T-helper 2 cell treated with Interferon-gamma antibody and Interleukin-4, amounts not matched to agents 100 ng/mL and 5 ng/mL, for 36 hours (primary cell): ENCODE data around the gene RRM1. TPM values are rescaled to one million over a fixed set of nuclear protein-coding genes. Genes with fewer than 3 reads are reported as not detected.
"Not testable (repeated sequence)": the region's sequence is repeated elsewhere in the genome, so short reads cannot be mapped to it uniquely, and the experiment has no call there.

Source experiments
- intact Hi-C: fragments of 100-400 bp; cut with micrococcal nuclease; formaldehyde crosslinking; loops from one replicate; pipeline ENCODE4 v1.15.1; 2023
- total RNA-seq: library from RNA; stranded (reverse); gene quantifications from 2 replicates; pipeline ENCODE4 v1.2.3, GENCODE V29; 2022

Gene RRM1
- total RNA-seq, 1 donor from 2014 or later: 190 TPM

DNA sequence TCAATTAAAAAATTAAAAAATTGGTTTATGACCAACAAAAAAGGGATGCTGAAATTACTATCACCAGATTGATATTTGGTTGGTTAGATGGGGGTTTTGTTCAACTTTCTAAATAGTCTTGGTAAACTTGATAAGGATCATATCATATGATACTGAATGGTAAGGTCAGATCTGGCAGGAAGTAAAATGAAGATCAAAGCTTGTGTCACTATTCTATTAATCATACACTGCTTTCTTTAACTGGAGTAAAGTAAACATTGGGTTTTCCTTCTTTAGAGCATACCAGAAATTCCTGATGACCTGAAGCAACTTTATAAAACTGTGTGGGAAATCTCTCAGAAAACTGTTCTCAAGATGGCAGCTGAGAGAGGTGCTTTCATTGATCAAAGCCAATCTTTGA, 40.2 kb downstream of the RRM1 start:
- intact Hi-C loops: no loop called here

DNA sequence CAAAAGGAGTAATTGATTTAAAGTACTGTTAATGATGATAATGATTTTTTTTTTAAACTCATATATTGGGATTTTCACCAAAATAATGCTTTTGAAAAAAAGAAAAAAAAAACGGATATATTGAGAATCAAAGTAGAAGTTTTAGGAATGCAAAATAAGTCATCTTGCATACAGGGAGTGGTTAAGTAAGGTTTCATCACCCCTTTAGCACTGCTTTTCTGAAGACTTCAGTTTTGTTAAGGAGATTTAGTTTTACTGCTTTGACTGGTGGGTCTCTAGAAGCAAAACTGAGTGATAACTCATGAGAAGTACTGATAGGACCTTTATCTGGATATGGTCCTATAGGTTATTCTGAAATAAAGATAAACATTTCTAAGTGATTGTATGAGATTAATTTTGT, 43.9 kb downstream of the RRM1 start:
- intact Hi-C loops: no loop called here

DNA sequence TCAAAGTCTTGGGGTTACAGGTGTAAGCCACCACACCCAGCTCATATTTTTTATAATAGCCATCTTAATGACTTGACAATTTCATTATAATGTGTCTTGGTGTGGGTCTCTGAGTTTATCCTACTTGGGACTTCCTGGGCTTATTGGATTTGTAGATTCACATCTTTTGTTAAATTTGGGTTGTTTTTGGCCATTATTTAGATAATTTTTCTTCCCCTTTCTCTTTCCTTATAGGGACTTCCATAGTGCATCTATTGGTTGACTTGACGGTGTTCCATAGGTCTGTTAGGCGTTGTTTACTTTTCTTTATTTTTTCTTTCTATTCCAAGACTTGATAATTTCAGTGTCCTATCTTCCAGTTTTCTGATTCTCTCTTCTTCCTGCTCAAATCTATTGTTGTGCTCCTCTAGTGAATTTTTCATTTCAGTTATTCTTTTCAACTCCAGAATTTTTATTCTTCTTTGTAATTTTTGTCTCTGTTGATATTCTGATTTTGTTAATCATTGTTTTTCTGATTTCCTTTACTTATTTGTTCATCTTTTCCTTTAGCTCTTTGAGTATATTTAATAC, 45.6 kb downstream of the RRM1 start:
- intact Hi-C loops: no loop called here

DNA sequence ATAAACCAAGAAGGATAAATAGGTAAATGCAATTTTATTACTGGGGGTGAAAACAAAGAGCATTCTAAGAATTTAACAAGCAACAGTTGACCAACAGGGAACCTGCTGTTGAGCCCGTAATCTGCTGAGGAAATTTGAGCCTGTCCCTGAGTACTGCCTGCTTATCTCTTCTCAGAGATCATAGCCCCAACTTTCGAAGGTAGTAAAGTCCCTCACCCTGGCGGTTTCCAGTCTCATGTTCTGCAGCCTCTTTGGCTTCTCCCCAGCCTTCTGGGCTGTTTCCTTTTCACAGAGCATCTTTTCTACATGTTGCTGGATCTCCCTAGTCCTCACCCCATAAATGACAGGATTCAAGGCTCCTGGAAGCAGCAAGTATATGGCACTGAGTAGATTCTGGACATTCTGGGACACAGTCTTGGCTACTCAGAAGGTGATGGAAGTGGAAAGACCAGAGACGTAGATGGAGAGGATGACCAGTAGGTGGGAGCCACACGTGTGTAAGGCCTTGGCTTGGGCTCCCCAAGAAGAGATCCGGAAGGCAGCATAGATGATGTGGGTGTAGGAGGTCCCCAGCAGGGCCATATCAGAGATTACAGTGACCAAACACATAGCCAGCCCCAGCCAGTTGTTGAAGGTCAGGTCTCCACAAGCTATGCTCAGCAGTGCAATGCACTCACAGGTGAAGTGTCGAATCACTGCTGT, 51.6 kb downstream of the RRM1 start:
- intact Hi-C loops: no loop called here

DNA sequence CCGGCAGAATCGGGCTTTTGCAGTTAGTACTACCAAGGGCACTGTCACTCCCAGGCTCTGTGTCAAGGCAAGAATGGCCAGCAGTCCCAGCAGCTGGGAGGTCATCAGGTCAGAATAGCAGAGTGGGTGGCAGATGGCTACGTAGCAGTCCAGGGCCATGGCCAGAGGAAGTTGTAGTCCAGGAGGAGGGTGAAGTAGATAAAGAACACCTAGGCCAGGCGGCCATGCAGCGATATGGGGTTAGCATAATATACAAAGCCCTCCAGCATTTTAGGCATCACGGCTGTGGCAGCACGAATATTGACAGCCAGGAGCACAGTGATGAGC, 52.1 kb downstream of the RRM1 start:
- intact Hi-C loops: no loop called here

DNA sequence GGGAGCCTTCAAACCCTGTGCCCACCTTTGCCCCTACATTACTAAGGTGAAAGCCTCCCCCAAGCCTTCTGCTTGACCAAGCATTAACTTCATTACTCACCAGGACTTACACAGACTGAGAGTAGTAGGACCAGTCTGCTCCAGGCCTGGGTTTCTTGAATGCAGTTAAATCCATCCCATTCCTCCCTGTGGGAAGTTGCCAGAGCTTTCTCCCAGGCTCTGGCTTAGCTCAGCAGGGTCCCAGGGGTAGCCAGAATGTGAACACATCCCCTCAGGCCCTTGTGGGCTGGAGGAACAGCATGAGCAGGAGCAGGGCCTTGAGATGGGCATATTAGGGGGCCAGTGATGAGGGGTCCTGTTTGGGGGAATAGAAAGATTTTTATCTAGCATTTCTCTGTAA, 59.9 kb downstream of the RRM1 start:
- intact Hi-C loops: no loop called here

DNA sequence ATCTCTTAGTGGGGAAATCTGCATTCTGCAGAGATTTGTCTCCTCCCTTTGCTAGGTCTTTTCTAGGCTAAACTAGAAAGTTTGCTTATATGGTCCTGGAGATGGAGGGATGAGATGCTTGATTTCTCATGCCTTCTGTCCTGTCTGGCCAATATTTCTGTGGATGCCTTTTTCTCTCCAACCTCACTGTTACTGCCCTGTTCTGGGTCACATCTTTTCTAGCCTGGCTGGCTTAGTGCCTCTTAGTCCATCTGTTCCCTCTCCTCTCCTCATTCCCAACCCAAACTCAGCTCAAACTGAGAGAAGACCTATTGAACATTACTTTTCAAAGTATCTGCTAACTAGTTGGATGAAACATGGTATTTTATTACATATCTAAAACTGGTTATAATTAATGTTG, 62.0 kb downstream of the RRM1 start:
- intact Hi-C loops: no loop called here

DNA sequence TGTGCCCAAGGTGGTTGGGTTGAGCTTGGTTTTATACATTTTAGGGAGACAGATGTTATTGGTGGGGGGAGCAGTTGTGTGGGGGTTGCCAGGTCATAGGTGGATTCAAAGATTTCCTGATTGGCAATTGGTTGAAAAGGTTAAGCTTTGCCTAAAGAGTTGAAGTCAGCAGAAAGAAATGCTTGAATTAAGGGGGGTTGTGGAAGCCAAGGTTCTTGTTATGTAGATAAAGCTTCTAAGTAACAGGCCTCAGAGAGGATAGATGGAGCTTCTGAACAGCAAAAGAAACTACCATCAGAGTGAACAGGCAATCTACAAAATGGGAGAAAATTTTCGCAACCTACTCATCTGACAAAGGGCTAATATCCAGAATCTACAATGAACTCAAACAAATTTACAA, 64.2 kb downstream of the RRM1 start:
- intact Hi-C loops: not testable (repeated sequence)

DNA sequence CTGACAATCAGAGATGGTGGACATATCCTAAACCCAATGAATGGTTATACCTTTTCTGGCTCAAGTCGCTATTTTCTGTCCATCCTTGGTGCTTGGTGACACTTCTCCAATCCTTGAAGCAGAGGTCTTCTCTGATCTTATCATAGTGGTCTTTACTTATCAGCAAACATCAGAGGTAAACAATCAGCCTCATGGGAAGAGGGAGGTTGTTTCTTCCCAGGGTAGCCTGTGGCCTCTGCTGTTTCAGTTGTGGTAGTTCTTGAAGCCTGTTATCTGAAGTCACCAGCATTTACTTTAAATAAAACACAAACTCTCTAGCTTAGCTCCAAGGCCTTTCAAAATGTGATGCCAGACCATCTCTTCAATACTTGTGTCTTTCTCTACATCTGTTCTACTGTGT, 66.7 kb downstream of the RRM1 start:
- intact Hi-C loops: no loop called here

DNA sequence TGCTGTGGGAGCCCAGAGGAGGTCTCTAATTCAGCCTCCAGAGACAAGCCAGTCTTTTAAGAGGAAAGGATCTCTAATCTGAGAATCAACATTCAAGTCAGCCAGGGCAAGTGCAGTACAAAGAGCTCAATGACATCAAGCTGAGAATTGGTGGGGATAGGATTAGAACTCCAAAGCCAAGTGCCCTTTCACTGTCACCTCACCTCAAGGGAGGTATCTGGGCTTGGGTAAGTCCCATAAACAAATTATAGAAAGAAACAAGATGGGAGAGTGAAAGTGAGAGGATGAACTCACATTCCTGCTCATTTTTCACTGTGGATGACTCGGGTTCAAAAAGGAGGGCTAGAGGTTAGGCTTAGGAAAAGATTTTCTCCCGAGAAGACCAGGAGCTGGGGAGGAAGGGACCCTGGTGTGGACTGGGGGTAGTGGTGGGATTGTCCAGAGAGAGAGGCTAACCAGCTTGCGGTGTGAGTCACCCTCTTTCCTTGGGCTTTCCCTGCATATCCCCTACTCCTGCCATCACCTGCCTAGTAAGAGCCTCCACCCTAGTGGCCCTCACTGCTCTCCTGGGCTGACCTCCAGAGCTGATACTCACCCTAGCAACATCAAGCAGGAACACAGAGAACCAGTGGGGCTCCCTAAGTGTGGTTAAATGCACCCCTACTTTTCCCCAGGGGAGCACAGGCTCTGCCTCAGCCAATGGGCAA, 70.4 kb downstream of the RRM1 start:
- intact Hi-C loops: no loop called here

DNA sequence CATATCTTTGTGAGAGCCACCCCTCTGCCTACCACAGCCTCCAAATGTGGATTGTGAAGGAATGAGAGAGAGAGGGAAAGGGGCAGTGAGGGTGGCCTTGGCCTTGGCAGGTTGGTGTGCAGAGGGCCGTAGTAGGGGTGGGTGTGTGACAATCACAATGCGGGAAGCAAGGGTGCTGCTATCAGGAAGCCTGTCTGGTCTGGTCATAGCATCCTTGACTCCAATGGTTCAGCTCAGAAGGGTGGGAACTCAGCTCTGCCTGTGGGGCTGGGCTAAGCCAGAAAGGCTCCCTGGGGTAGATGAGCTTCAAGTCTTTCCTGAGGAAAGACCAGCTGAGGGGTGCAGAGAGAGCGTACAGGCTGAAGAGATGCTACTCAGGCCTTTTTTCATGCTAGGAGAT, 72.7 kb downstream of the RRM1 start:
- intact Hi-C loops: no loop called here

DNA sequence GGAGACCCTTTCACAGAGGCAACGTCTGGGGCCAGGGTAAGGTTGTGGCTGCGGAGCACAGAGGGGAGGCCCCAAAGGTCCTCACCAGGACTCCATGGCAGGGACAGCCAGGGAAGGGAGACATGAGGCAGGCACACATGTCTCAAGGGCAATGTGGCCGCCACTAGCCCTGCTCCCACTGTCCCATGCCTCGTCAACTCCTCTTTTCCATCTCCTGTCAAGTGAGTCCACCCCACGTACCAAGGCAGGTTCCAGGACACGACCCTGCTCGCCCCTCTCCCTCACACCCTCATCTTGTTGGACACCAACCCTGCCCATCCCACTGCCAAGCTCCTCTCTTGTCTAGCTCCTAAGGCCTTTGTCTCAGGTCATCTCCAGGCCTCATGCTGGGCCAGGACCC, 73.2 kb downstream of the RRM1 start:
- intact Hi-C loops: no loop called here

DNA sequence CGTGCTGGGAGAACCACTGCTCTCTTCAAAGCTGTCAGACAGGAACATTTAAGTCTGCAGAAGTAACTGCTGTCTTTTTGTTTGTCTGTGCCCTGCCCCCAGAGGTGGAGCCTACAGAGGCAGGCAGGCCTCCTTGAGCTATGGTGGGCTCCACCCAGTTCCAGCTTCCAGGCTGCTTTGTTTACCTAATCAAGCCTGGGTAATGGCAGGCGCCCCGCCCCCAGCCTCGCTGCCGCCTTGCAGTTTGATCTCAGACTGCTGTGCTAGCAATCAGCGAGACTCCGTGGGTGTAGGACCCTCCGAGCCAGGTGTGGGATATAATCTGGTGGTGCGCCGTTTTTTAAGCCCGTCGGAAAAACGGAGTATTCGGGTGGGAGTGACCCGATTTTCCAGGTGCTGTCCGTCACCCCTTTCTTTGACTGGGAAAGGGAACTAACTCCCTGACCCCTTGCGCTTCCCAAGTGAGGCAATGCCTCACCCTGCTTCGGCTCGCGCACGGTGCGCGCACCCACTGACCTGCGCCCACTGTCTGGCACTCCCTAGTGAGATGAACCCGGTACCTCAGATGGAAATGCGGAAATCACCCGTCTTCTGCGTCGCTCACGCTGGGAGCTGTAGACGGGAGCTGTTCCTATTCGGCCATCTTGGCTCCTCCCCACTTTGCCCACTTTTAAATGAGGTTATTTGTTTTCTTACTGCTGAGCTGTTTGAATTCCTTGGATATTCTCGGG, 81.2 kb downstream of the RRM1 start:
- intact Hi-C loops: not testable (repeated sequence)

DNA sequence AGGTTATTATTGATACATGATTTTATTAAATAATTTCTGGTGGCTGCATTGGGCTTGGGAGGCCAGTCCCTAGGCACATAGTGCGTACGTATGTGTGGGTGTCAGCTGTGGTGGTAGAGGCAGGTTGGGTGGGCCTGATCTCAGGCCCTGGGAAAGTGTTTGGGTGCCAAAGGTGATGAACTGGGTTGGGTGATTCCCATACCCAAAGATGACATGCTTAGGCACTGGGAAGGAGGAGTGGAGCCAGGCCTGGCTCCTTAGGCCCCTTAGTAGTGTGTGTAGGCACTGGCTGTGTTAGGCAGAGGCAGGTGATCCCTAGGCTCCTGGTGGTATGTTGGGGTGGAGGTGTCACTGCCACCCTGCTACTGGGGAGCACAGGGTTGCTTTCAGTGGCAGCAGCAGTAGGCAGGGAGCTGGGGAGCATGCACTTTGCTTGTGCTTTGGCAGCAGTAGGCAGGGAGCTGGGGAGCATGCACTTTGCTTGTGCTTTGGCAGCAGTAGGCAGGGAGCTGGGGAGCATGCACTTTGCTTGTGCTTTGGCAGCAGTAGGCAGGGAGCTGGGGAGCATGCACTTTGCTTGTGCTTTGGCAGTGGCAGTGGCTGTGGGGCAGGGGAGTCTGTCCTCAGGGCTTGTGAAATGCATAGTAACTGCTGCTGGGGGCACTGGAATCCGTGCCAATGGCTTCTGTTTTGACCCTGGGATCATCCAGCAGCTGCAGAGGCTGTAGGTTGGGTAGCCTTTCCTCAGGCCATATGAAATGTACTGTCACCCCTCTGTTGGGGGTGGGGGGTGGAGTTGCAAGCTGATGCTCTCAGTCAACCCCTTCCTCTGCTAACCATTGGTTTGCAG, 84.4 kb downstream of the RRM1 start:
- intact Hi-C loops: no loop called here

DNA sequence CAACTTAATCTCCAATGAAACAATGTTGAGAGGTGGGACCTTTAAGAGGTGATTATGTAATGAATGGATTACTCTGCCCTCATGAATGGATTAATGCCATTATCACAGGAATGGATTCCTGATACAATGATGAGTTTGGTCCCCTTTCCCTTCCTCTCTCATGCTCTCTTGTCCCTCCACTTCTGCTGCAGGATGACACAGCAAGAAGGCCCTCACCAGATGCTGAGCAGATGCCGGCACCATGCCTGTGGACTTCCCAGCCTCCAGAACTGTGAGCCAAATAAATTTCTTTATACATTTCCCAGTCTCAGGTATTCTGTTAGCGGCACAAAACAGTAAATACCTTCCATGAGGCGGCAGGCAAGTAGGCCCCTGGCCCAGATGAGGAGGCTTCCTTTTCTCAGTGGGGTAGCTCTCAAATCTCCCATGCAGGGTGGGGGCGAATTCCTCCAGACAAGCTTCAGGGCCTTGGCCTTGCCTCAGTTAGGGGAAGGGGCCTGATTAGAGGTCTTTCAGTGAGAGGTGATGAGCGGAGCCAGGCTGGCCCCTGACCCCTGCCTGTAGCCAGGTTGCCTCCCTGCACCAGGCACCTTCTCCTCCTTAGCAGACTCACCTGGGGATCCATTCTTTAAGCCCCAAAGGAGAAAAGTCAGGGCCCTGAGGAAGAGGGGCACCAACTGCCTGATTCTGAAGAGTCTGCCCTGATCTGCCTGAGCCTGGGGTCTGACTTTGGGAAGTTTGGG, 86.0 kb downstream of the RRM1 start:
- intact Hi-C loops: no loop called here

DNA sequence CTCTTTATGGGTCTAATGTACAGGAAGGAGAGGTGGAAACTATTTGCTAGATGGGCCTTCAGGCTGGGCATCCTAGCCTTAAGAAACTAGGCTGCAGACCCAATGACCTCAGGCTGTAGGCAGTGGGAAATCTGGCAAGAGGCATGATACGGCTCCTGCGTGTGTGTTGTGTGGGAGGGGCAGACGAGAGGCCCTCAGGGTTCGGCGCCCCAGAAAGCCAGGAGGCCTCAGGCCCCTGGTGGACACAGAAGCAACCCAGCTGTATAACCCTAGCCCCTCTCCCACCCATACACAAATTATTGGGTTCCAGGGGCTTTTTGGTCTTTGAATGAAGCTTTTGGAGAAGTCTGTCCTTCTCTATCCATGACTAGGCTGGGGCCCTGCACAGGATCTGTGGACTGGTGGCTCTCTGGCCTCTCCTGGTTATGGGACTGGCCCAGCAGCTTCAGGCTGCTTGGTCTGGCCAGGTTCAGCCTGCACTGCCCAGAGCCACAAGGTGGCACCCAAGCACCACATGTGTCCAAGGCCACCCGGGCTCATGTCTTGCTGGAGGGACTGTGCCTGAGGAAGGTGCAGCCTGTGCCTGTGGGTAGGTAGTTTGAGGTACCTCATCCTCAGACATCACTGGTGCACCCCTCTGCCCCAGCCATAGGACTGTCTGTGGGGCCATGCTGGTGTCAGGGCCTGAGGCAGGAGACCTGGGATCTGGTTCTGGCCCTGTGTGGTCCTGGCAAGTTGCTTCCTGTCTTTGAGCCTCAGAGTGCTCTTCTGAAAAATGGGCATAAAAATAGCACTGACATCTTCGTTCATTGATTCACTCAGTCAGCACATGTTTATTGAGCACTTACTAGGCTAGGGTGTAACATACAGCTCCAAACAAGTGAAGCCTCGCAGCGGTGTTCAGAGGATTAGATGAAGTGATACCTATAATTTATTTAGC, 87.5 kb downstream of the RRM1 start:
- intact Hi-C loops: no loop called here

DNA sequence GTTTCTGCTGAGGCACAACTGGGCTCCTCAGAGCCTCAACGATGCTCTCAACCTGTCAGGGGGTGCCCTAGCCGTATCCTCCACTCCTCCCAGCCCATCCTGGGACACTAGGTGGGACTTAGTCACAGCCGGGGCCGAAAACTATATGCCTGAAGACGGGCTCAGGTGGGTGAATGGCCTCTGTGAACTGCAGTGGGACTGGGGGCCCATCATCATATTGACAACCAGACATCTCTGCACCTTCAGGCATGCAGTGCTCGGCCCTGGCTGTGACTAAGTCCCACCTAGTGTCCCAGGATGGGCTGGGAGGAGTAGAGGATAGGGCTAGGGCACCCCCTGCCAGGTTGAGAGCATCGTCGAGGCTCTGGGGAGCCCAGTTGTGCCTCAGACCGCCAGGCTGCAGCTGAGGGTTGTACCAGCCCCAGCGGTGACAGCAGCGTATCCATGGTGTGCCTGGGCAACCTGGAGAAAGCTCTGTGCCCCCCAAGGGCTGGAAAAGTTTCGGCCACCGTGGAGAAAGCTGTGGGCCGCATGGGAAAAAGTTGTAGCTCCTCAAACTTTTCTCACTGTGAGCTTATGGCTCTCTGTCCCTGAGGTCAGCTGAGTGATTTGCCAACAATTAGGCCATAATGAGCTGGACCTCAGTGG, 88.9 kb downstream of the RRM1 start:
- intact Hi-C loops: no loop called here

DNA sequence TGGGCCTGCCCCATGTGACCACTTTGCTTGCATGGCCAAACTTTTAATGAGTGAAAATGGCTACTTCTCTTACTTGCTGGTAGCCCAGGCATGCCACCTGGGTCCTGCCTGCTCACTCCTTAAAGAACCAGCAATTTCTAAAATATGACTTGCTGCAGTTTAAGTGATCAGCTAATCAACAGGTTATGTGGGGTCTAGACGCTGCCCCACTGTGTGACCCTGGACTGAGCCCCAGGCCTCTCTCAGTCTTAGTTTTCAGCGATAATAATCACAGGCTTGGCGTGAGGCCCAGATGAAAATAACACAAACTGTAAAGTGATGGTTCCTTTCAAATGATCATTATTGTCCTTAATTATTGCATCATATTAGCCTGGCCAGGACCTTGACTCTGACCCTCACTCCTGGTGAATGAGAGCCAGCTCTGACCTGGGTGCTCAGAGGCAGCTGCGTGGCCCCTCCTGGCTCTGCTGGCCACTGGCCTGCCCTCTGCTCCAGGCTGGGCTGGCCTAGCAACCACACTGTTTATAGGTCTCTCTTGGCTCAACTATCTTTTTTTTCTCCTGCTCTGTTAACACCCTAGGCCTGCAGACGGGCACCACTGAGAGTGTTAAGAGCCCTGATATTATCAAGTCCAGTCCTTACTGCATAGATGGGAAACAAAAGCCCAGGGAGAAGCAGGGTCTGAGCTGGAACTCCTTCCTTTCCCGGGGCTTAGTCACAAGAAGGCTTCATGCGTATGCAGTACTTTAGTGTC, 89.7 kb downstream of the RRM1 start:
- intact Hi-C loops: no loop called here
